Osteoblast (primary cell): Measurements from ENCODE around the gene ZNF622. TPM values are rescaled to one million over a fixed set of nuclear protein-coding genes. Genes with fewer than 3 reads are reported as not detected.

Experiments used
- DNase-seq: peaks from one replicate; pipeline ENCODE4 v3.0.0; 2011; ENCODE audit warnings: low spot score, mixed read lengths; ENCODE audit not compliant: insufficient read length; ENCODE audit errors: missing footprints
- H2AFZ ChIP-seq: 2 replicates; pipeline ENCODE4 v1.6.0; 2011; ENCODE audit warnings: mild to moderate bottlenecking, low read length
- H3K27ac ChIP-seq: 2 replicates; pipeline ENCODE4 v1.5.1; 2011; ENCODE audit warnings: mild to moderate bottlenecking, low read depth, low read length, moderate library complexity
- H3K27me3 ChIP-seq: 2 replicates; pipeline ENCODE4 v1.6.0; 2012; ENCODE audit warnings: mild to moderate bottlenecking, control low read depth, inconsistent platforms, low read length, moderate library complexity; ENCODE audit not compliant: insufficient read depth
- H3K36me3 ChIP-seq: 2 replicates; pipeline ENCODE4 v1.5.1; 2011; ENCODE audit warnings: mild to moderate bottlenecking, low read length, control low read depth, moderate library complexity; ENCODE audit not compliant: insufficient read depth
- H3K4me1 ChIP-seq: 2 replicates; pipeline ENCODE4 v1.5.1; 2011; ENCODE audit warnings: mild to moderate bottlenecking, low read length, control low read depth, moderate library complexity; ENCODE audit not compliant: insufficient read depth
- H3K4me2 ChIP-seq: 2 replicates; pipeline ENCODE4 v1.6.0; 2011; ENCODE audit warnings: mild to moderate bottlenecking, low read length; ENCODE audit not compliant: insufficient read depth
- H3K4me3 ChIP-seq: fragments of 200-600 bp; sonication (generic); 3 replicates; pipeline ENCODE4 v1.5.1; 2012; ENCODE audit warnings: mild to moderate bottlenecking, low read length, inconsistent platforms; ENCODE audit not compliant: insufficient read depth
- H3K79me2 ChIP-seq: 2 replicates; pipeline ENCODE4 v1.6.0; 2012; ENCODE audit warnings: mild to moderate bottlenecking, low read length, control low read depth, inconsistent platforms; ENCODE audit not compliant: insufficient read depth
- H3K9me3 ChIP-seq: 2 replicates; pipeline ENCODE4 v1.5.1; 2011; ENCODE audit warnings: low read depth, low read length, control low read depth
- H4K20me1 ChIP-seq: 2 replicates; pipeline ENCODE4 v1.6.0; 2012; ENCODE audit warnings: mild to moderate bottlenecking, low read length, control low read depth; ENCODE audit not compliant: insufficient read depth
- CTCF ChIP-seq: IDR thresholded peaks from 2 replicates; pipeline ENCODE4 v1.5.1; 2011; ENCODE audit warnings: mild to moderate bottlenecking, low read depth, low read length, moderate library complexity; ENCODE audit errors: extremely low read depth
- total RNA-seq: library from RNA; depleted of rRNA; stranded (reverse); fragments of >200 nt; gene quantifications from 2 replicates; pipeline ENCODE4 v1.2.3, GENCODE V29; 2012

Gene ZNF622
- total RNA-seq, 1 donor = 69.8 TPM

GRCh38 chr5:16414861-16415260 is 50.7 kb downstream of the ZNF622 start:
- Histone ChIP-seq H4K20me1 (no peaks in the 10 kb centered on the region), H3K36me3 (no peaks in the 10 kb centered on the region), H3K27ac (no peak overlapping the region), H3K4me1 (peaks cover 3% of the 10 kb centered on the region), H3K4me3 (no peak overlapping the region), H2AFZ (no peak overlapping the region), H3K79me2 (no peaks in the 10 kb centered on the region), H3K4me2 (no peak overlapping the region), H3K27me3 (no peaks in the 10 kb centered on the region), H3K9me3 (no peaks in the 10 kb centered on the region)
- no peak for DNase-seq
- no peak for TF ChIP-seq CTCF

- no peak for TF ChIP-seq CTCF
- no peaks in the 10 kb centered on the region for H3K36me3 ChIP-seq
- no peak overlapping the region for H3K27ac ChIP-seq
- H3K4me3 ChIP-seq = no peak overlapping the region
- H3K27me3 ChIP-seq = no peaks in the 10 kb centered on the region
- H4K20me1 ChIP-seq = no peaks in the 10 kb centered on the region
- no peaks in the 10 kb centered on the region for H3K79me2 ChIP-seq
- H3K4me2 ChIP-seq = no peak overlapping the region
- H3K9me3 ChIP-seq = no peaks in the 10 kb centered on the region
- H2AFZ ChIP-seq = no peak overlapping the region
- no peak for DNase-seq
- H3K4me1 ChIP-seq = peaks cover 3% of the 10 kb centered on the region
These were observed 52.3 kb downstream of the ZNF622 start for GRCh38 chr5:16413166-16413860.

GRCh38 chr5:16412556-16412955 is 53.0 kb downstream of the ZNF622 start:
- Histone ChIP-seq H2AFZ (no peak overlapping the region), H3K9me3 (no peaks in the 10 kb centered on the region), H4K20me1 (no peaks in the 10 kb centered on the region), H3K27ac (no peak overlapping the region), H3K4me3 (no peak overlapping the region), H3K4me2 (no peak overlapping the region), H3K36me3 (no peaks in the 10 kb centered on the region), H3K79me2 (no peaks in the 10 kb centered on the region), H3K27me3 (no peaks in the 10 kb centered on the region), H3K4me1 (peaks cover 3% of the 10 kb centered on the region)
- TF ChIP-seq CTCF = no peak
- DNase-seq = no peak

GRCh38 chr5:16411741-16412455 is 53.7 kb downstream of the ZNF622 start:
- H3K4me2 ChIP-seq = no peak overlapping the region
- no peak for TF ChIP-seq CTCF
- H3K36me3 ChIP-seq = no peaks in the 10 kb centered on the region
- H2AFZ ChIP-seq = no peak overlapping the region
- H3K4me1 ChIP-seq = peaks cover 3% of the 10 kb centered on the region
- no peaks in the 10 kb centered on the region for H3K27me3 ChIP-seq
- no peaks in the 10 kb centered on the region for H4K20me1 ChIP-seq
- H3K27ac ChIP-seq = no peak overlapping the region
- no peaks in the 10 kb centered on the region for H3K79me2 ChIP-seq
- no peaks in the 10 kb centered on the region for H3K9me3 ChIP-seq
- H3K4me3 ChIP-seq = no peak overlapping the region
- peak; percentile 54 for DNase-seq
